IPS-20b (cell line): Measurements from ENCODE around the gene OAS2.

Source experiments
- H3K27ac ChIP-seq: one replicate; pipeline ENCODE4 v1.5.1; 2013; ENCODE audit warnings: low read length
- H3K27me3 ChIP-seq: 2 replicates; pipeline ENCODE4 v1.6.1; 2013; ENCODE audit warnings: mild to moderate bottlenecking, low read length, inconsistent platforms; ENCODE audit not compliant: insufficient read depth
- H3K36me3 ChIP-seq: 2 replicates; pipeline ENCODE4 v1.6.1; 2013; ENCODE audit warnings: low read depth, mild to moderate bottlenecking, inconsistent platforms, low read length, moderate library complexity; ENCODE audit not compliant: insufficient read depth
- H3K4me1 ChIP-seq: 2 replicates; pipeline ENCODE4 v1.6.1; 2013; ENCODE audit warnings: mild to moderate bottlenecking, control low read depth, inconsistent platforms, low read length, moderate library complexity; ENCODE audit not compliant: insufficient read depth
- H3K4me3 ChIP-seq: 2 replicates; pipeline ENCODE4 v1.5.1; 2013; ENCODE audit warnings: mild to moderate bottlenecking, low read length, inconsistent platforms
- H3K9ac ChIP-seq: 2 replicates; pipeline ENCODE4 v1.6.1; 2013; ENCODE audit warnings: low read depth, mild to moderate bottlenecking, inconsistent platforms, low read length, moderate library complexity
- H3K9me3 ChIP-seq: 2 replicates; pipeline ENCODE4 v1.6.1; 2013; ENCODE audit warnings: mild to moderate bottlenecking, low read depth, low read length, inconsistent platforms; ENCODE audit not compliant: insufficient read depth

Gene OAS2

DNA sequence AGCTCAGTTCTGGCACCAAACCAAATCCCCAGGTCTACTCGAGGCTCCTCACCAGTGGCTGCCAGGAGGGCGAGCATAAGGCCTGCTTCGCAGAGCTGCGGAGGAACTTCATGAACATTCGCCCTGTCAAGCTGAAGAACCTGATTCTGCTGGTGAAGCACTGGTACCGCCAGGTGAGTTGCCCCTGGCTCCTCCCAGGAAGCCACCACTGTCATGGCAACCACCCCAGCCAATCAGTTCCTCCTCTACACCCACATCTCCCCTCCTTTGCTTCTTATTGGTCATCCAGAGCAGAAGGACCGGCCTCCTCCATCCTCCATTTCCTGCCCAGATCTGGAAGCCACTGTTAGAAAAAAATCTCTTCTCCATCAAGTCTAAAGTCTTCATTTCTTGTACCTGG lies 17.2 kb upstream of the OAS2 start:
- no peaks in the 10 kb centered on the region for H3K4me1 ChIP-seq
- no peak overlapping the region for H3K4me3 ChIP-seq
- H3K27ac ChIP-seq: no peak overlapping the region
- no peaks in the 10 kb centered on the region for H3K36me3 ChIP-seq
- H3K9ac ChIP-seq: no peak overlapping the region
- no peaks in the 10 kb centered on the region for H3K27me3 ChIP-seq
- H3K9me3 ChIP-seq: peaks cover 24% of the 10 kb centered on the region

- Histone ChIP-seq H3K36me3 (no peaks in the 10 kb centered on the region), H3K27ac (no peak overlapping the region), H3K9ac (no peak overlapping the region), H3K4me3 (no peak overlapping the region), H3K9me3 (peaks cover 24% of the 10 kb centered on the region), H3K27me3 (no peaks in the 10 kb centered on the region), H3K4me1 (no peaks in the 10 kb centered on the region)
These were observed 16.8 kb upstream of the OAS2 start for GRCh38 chr12:112961536-112961935.

GRCh38 chr12:112962561-112962960 lies 15.8 kb upstream of the OAS2 start:
- Histone ChIP-seq H3K9me3 (peaks cover 24% of the 10 kb centered on the region), H3K36me3 (no peaks in the 10 kb centered on the region), H3K27me3 (no peaks in the 10 kb centered on the region), H3K4me3 (no peak overlapping the region), H3K27ac (no peak overlapping the region), H3K4me1 (no peaks in the 10 kb centered on the region), H3K9ac (no peak overlapping the region)

- H3K9ac ChIP-seq: no peak overlapping the region
- no peak overlapping the region for H3K27ac ChIP-seq
- no peaks in the 10 kb centered on the region for H3K36me3 ChIP-seq
- no peaks in the 10 kb centered on the region for H3K27me3 ChIP-seq
- H3K9me3 ChIP-seq: peaks cover 24% of the 10 kb centered on the region
- no peak overlapping the region for H3K4me3 ChIP-seq
- no peaks in the 10 kb centered on the region for H3K4me1 ChIP-seq
These were observed 15.0 kb upstream of the OAS2 start for GRCh38 chr12:112963227-112963861.

GRCh38 chr12:112964067-112964670 lies 14.2 kb upstream of the OAS2 start:
- Histone ChIP-seq H3K9ac (no peak overlapping the region), H3K27me3 (no peaks in the 10 kb centered on the region), H3K4me3 (no peak overlapping the region), H3K27ac (no peak overlapping the region), H3K4me1 (no peaks in the 10 kb centered on the region), H3K36me3 (no peaks in the 10 kb centered on the region), H3K9me3 (peaks cover 22% of the 10 kb centered on the region)

- no peak overlapping the region for H3K27ac ChIP-seq
- no peak overlapping the region for H3K4me3 ChIP-seq
- no peaks in the 10 kb centered on the region for H3K4me1 ChIP-seq
- H3K9me3 ChIP-seq: peaks cover 15% of the 10 kb centered on the region
- H3K9ac ChIP-seq: no peak overlapping the region
- H3K27me3 ChIP-seq: no peaks in the 10 kb centered on the region
- H3K36me3 ChIP-seq: no peaks in the 10 kb centered on the region
These were observed 13.4 kb upstream of the OAS2 start for GRCh38 chr12:112964915-112965314.

- H3K4me1 ChIP-seq: no peaks in the 10 kb centered on the region
- H3K27ac ChIP-seq: no peak overlapping the region
- no peak overlapping the region for H3K4me3 ChIP-seq
- H3K36me3 ChIP-seq: no peaks in the 10 kb centered on the region
- no peaks in the 10 kb centered on the region for H3K27me3 ChIP-seq
- no peak overlapping the region for H3K9ac ChIP-seq
- H3K9me3 ChIP-seq: peaks cover 8% of the 10 kb centered on the region; the same call in 1 of the 2 replicates
These were observed 12.7 kb upstream of the OAS2 start for GRCh38 chr12:112965643-112966042.

- no peaks in the 10 kb centered on the region for H3K27me3 ChIP-seq
- H3K27ac ChIP-seq: no peak overlapping the region
- no peaks in the 10 kb centered on the region for H3K9me3 ChIP-seq
- no peak overlapping the region for H3K9ac ChIP-seq
- no peaks in the 10 kb centered on the region for H3K4me1 ChIP-seq
- no peak overlapping the region for H3K4me3 ChIP-seq
- no peaks in the 10 kb centered on the region for H3K36me3 ChIP-seq
These were observed 11.0 kb upstream of the OAS2 start for GRCh38 chr12:112967306-112967705.

DNA sequence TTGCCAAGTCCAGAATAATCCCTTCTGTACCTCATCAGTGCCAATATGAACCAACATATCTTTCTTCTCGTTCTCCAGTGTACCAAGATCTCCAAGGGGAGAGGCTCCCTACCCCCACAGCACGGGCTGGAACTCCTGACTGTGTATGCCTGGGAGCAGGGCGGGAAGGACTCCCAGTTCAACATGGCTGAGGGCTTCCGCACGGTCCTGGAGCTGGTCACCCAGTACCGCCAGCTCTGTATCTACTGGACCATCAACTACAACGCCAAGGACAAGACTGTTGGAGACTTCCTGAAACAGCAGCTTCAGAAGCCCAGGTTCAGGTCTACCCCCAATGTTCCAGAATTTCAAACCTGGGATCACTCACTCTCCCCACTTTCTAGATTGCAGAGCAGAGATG lies 10.5 kb upstream of the OAS2 start:
- H3K4me1 ChIP-seq: no peaks in the 10 kb centered on the region
- H3K27me3 ChIP-seq: no peaks in the 10 kb centered on the region
- H3K9me3 ChIP-seq: no peaks in the 10 kb centered on the region
- no peak overlapping the region for H3K9ac ChIP-seq
- H3K4me3 ChIP-seq: no peak overlapping the region
- H3K27ac ChIP-seq: no peak overlapping the region
- no peaks in the 10 kb centered on the region for H3K36me3 ChIP-seq

GRCh38 chr12:112969547-112970306 lies 8.6 kb upstream of the OAS2 start:
- no peak overlapping the region for H3K9ac ChIP-seq
- H3K9me3 ChIP-seq: no peaks in the 10 kb centered on the region
- H3K4me3 ChIP-seq: no peak overlapping the region
- no peaks in the 10 kb centered on the region for H3K4me1 ChIP-seq
- H3K36me3 ChIP-seq: no peaks in the 10 kb centered on the region
- H3K27ac ChIP-seq: no peak overlapping the region
- no peaks in the 10 kb centered on the region for H3K27me3 ChIP-seq

DNA sequence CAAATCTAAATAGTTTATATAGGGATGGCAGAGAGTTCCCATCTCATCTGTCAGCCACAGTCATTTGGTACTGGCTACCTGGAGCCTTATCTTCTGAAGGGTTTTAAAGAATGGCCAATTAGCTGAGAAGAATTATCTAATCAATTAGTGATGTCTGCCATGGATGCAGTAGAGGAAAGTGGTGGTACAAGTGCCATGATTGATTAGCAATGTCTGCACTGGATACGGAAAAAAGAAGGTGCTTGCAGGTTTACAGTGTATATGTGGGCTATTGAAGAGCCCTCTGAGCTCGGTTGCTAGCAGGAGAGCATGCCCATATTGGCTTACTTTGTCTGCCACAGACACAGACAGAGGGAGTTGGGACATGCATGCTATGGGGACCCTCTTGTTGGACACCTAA lies 7.9 kb upstream of the OAS2 start:
- Histone ChIP-seq H3K4me1 (no peaks in the 10 kb centered on the region), H3K27me3 (no peaks in the 10 kb centered on the region), H3K4me3 (no peak overlapping the region), H3K36me3 (no peaks in the 10 kb centered on the region), H3K9ac (no peak overlapping the region), H3K9me3 (no peaks in the 10 kb centered on the region), H3K27ac (no peak overlapping the region)

- no peaks in the 10 kb centered on the region for H3K27me3 ChIP-seq
- no peak overlapping the region for H3K4me3 ChIP-seq
- no peaks in the 10 kb centered on the region for H3K36me3 ChIP-seq
- H3K9me3 ChIP-seq: no peaks in the 10 kb centered on the region
- no peaks in the 10 kb centered on the region for H3K4me1 ChIP-seq
- no peak overlapping the region for H3K9ac ChIP-seq
- no peak overlapping the region for H3K27ac ChIP-seq
These were observed 7.1 kb upstream of the OAS2 start for GRCh38 chr12:112971248-112971647.
